ENCODE data around the gene RNF144A.

RNF144A gene

GRCh38 chr2:7053650-7054265, 136.5 kb downstream of the RNF144A start:
- no peak for DNase-seq

GRCh38 chr2:7057865-7058400, 140.7 kb downstream of the RNF144A start:
- no peak for DNase-seq

GRCh38 chr2:7060156-7060555, 142.9 kb downstream of the RNF144A start:
- DNase-seq = no peak

- no peak for DNase-seq
Measured at GRCh38 chr2:7060631-7061449, 143.6 kb downstream of the RNF144A start.

GRCh38 chr2:7061450-7061789, 144.2 kb downstream of the RNF144A start:
- no peak for DNase-seq

DNA sequence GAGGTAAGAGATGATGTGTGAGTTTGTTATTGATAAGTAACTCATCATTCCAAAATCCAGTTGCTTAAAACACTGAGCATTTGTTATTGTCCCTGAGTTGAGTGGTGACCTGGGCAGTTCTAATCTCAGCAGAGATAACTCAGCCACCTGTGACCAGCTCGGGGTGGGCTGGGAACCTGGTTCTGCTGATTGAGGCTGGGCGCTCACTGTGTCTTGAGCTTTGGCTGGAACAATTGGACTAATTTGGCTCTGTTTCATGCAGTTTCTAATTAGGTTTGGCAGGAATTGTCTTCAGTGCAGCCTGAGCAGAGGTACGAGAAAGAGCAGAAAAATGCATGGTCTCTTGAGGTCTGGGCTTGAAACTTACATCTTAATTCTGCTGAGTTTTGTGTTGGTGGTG, 144.7 kb downstream of the RNF144A start:
- DNase-seq = no peak

DNA sequence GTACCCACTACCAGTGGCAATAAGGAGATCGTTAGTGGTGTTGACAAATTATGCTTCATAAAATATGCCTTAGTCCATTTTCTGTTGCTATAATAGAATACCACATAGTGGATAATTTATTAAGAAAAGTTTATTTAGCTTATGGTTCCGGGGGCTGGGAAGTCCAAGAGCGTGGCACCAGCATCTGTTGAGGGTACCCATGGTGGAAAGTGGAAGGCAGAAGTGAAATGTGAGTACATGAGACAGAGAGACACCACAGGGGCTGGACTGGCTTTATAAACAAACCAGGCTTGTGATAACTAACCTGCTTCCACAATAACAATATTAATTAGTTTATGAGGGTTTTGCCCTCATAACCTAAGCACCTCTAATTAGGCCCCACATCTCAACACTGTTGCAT, 146.6 kb downstream of the RNF144A start:
- DNase-seq = no peak

DNA sequence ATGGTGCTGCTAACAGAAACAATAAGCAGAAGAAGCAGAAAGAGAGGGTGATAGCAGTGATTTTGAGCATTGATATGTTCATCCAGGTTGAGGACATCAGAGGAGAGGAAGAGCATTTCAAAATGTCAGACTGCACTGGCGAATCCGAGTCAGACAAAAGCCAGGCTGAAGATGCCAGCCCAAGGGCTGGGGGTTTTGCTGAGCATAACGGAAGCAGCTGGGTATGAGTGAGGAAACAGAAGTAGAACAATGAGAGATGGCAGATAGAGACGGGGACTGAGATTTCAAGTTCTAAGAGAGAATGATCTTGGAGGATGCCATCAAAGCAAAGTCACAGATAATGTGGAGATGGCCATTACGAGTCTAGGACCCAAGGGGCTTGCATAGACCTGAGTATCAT, 151.2 kb downstream of the RNF144A start:
- no peak for DNase-seq

DNA sequence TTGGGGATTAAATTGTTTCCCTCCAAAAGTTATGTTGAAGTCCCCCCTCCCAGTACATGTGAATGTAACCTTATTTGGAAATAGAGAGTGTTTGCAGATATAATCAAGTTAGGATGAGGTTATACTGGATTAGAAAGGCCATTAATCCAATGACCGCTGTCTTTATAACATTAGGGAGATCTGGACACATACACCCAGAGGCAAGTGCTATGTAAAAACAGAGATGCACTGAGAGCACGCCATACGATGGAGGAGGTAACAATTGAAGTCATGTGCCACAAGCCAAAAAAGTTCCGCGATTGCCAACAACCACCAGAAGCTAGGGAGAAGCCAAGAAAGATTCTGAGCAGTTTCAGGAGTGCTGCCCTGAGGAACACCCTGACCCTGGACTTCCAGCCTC, 153.3 kb downstream of the RNF144A start:
- no peak for DNase-seq

DNA sequence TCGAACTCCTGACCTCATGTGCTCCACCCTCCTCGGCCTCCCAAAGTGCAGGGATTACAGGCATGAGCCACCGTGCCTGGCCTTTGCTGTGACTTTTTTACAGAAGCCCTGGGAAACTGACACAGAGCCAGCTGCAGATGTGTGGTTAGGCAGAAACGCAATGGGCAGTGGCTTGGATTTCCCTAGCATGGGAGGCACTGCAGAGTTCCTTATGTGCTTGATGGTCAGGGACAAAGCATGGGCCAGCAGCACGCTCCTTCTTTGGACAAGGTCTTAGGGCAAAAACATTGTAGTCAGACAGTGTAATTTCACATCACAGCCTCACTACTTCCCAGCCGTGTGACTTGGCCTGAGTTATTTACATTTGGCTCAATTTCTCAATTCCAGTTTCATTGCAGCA, 153.9 kb downstream of the RNF144A start:
- no peak for DNase-seq

DNA sequence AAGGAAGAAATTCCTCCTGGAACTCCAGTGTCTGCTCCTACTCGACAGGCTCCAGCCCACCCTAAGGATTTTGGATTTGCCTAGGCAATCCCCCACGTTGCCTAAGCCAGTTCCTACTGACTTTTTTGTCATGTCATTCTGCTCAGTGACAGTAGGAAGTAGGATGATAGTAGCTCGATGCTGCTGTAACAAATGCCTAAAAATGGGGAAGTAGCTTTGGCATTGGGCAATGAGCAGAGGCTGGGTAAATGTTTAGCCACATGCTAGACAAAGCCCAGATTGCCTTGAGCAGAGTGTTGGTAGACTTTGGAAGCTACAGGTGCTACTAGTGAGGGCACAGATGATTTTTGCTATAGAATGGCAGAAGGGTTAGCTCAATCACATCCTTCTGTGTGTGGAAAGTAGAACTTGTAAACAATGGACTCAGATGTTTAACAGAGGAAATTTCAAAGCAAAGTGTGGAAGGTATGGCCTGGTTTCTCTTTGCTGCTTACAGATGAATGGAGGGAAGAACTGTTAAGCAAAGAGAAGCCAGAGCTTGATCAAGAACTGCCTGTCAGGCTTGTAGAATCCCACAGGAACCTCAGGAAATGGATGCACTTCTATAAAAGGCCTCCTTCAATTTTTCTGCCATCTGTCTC, 154.8 kb downstream of the RNF144A start:
- DNase-seq = no peak

- DNase-seq = no peak
Measured at GRCh38 chr2:7073901-7074300, 156.7 kb downstream of the RNF144A start.

GRCh38 chr2:7075834-7076233, 158.6 kb downstream of the RNF144A start:
- no peak for DNase-seq

- no peak for DNase-seq
Measured at GRCh38 chr2:7077660-7078267, 160.6 kb downstream of the RNF144A start.

GRCh38 chr2:7083580-7084509, 166.6 kb downstream of the RNF144A start:
- DNase-seq = no peak

- DNase-seq = no peak
Measured at GRCh38 chr2:7084601-7085000, 167.4 kb downstream of the RNF144A start.

GRCh38 chr2:7089284-7089683, 172.1 kb downstream of the RNF144A start:
- no peak for DNase-seq

GRCh38 chr2:7089898-7090510, 172.8 kb downstream of the RNF144A start:
- no peak for DNase-seq

DNA sequence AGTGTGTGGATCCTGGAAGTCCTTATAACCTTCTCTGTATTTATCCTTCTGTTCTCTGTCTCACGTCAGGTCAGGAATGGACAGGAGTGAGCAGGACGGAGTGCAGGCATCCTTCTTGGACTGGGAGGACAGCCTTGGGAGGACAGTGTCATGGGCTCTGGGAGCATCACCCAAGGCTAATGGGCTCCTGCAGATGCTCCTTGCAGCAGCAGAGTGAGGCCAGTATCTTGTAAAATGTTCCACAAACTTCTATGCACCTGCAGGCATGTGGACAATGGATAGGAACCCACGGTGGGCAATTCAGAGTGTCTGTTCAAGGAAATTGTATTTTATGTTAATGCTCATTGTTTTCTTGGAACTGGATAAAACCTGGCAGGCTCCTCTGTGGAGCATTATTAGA, 176.2 kb downstream of the RNF144A start:
- DNase-seq = no peak

Measured in stimulated activated naive CD4-positive, alpha-beta T cell treated with Interleukin-2 at 50 U/mL for 16 hours (primary cell).